Sigmoid colon (tissue), 7 donors: ENCODE measurements around the gene TEKT5. TPM values are rescaled to one million over a fixed set of nuclear protein-coding genes. Genes with fewer than 3 reads are reported as not detected.

Source experiments
- DNase-seq: peaks from one replicate; pipeline ENCODE4 v3.0.0-alpha.2; 2019
- H3K27ac ChIP-seq, 4 donors: fragments of 200-600 bp; sonication (generic); one replicate each; pipeline ENCODE4 v1.5.1; 2016 to 2019; ENCODE audit warnings: mild to moderate bottlenecking in 1 of 4
- H3K27me3 ChIP-seq, 3 donors: fragments of 200-600 bp; sonication (generic); one replicate each; pipeline ENCODE4 v1.5.1; 2019; ENCODE audit warnings: mild to moderate bottlenecking in 1 of 3
- H3K36me3 ChIP-seq, 4 donors: fragments of 200-600 bp; sonication (generic); one replicate each; pipeline ENCODE4 v1.5.1; 2016 to 2019
- H3K4me1 ChIP-seq, 4 donors: fragments of 200-600 bp; sonication (generic); one replicate each; pipeline ENCODE4 v1.5.1; 2017 to 2019
- H3K4me3 ChIP-seq, 4 donors: fragments of 200-600 bp; sonication (generic); one replicate each; pipeline ENCODE4 v1.5.1; 2017 to 2019; ENCODE audit warnings: mild to moderate bottlenecking in 2 of 4, moderate library complexity in 1 of 4
- H3K9me3 ChIP-seq, 4 donors: fragments of 200-600 bp in 3 of 4; sonication (generic) in 3 of 4; one replicate each; pipeline versions ENCODE4 v1.5.1 to v1.6.1; 2013 to 2019
- EP300 ChIP-seq, 4 donors: sonication (generic); formaldehyde crosslinking; IDR thresholded peaks; one replicate each; pipeline ENCODE4 v1.6.1; 2017; ENCODE audit warnings: antibody characterized with exemption in 4 of 4
- POLR2A ChIP-seq, 2 donors: fragments of 450-650 bp; IDR thresholded peaks; one replicate each; pipeline ENCODE4 v1.6.1; 2016; ENCODE audit warnings: antibody characterized with exemption in 2 of 2, mild to moderate bottlenecking in 2 of 2, moderate library complexity in 2 of 2
- POLR2AphosphoS5 ChIP-seq, 4 donors: sonication (generic); formaldehyde crosslinking; IDR thresholded peaks; one replicate each; pipeline ENCODE4 v1.6.1; 2017; ENCODE audit warnings: antibody characterized with exemption in 4 of 4
- WGBS, 2 donors: extraction: QIAGEN DNeasy Blood & Tissue Kit; methylation state at CpG; one replicate each; pipeline ENCODE4 v1.1.7; 2013; 5-methylcytosine and 5-hydroxymethylcytosine counted together
- intact Hi-C: fragments of 100-400 bp; cut with DNase I; formaldehyde crosslinking; loops from one replicate; pipeline ENCODE4 v1.15.1; 2023
- polyA plus RNA-seq, 3 donors: library from polyadenylated mRNA; stranded (reverse); fragments of 200-250 nt; gene quantifications; one replicate each; pipeline ENCODE4 v1.2.3, GENCODE V29; 2013
- total RNA-seq, 4 donors: library from RNA; depleted of rRNA; stranded (reverse); fragments of >200 nt; gene quantifications; one replicate each; pipeline ENCODE4 v1.1.0, GENCODE V29; 2016
- TF ChIP-seq, protein P1 (sequence below), 4 experiments: fragments of 450-650 bp in 3 of 4; fragments of 200-600 bp in 1 of 4; IDR thresholded peaks; one replicate each; pipeline ENCODE4 v1.5.1; 2016 to 2019; ENCODE audit warnings: antibody characterized with exemption in 4 of 4, mild to moderate bottlenecking in 3 of 4, moderate library complexity in 2 of 4
- donor health status: healthy with polysubstance abuse.
- donor health status: Bipolar disorder and iron deficiency.
- donor health status: healthy.

The TEKT5 gene
- total and polyA plus RNA-seq, 7 donors = 0.09 to 2.1 (median 0.83) TPM; not detected in 4

- no peak for DNase-seq
- Histone ChIP-seq H3K9me3 (no peaks in the 10 kb centered on the region), H3K36me3 (no peaks in the 10 kb centered on the region), H3K4me1 (peaks cover 0 to 18% (median 13%) of the 10 kb centered on the region in 4 donors), H3K4me3 (no peak overlapping the region), H3K27ac (no peak overlapping the region), H3K27me3 (no peaks in the 10 kb centered on the region)
- intact Hi-C loops = no loop called here
- WGBS, 2 donors = 32 to 65% methylated on average over 13 of the region's 13 CpGs
- TF ChIP-seq POLR2A (IDR thresholded peaks at IDR 0.05) (no peak), EP300 (IDR thresholded peaks at IDR 0.05) (no peak)
Measured at GRCh38 chr16:10610499-10611184, 84.1 kb downstream of the TEKT5 start.

- WGBS, 2 donors = 79 to 85% methylated on average over 7 of the region's 7 CpGs
- H3K4me3 ChIP-seq = no peak overlapping the region
- intact Hi-C loops = no loop called here
- peaks cover 0 to 18% (median 13%) of the 10 kb centered on the region in 4 donors for H3K4me1 ChIP-seq
- H3K9me3 ChIP-seq = no peaks in the 10 kb centered on the region
- H3K36me3 ChIP-seq = no peaks in the 10 kb centered on the region
- H3K27me3 ChIP-seq = no peaks in the 10 kb centered on the region
- peak overlapping the region in 3 of 4 donors; percentile 42 to 69 (median 68) for H3K27ac ChIP-seq
- TF ChIP-seq EP300 (IDR thresholded peaks at IDR 0.05) (no peak), POLR2AphosphoS5 (IDR thresholded peaks at IDR 0.05) (peak in 2 of 4 donors; percentile 6 to 29)
- no peak for DNase-seq
Measured at GRCh38 chr16:10609402-10609774, 85.3 kb downstream of the TEKT5 start.

GRCh38 chr16:10608687-10609401 is 85.9 kb downstream of the TEKT5 start:
- no peaks in the 10 kb centered on the region for H3K27me3 ChIP-seq
- peaks cover 0 to 18% (median 13%) of the 10 kb centered on the region in 4 donors for H3K4me1 ChIP-seq
- H3K4me3 ChIP-seq = no peak overlapping the region
- H3K9me3 ChIP-seq = no peaks in the 10 kb centered on the region
- peak overlapping the region in 3 of 4 donors; percentile 42 to 69 (median 68) for H3K27ac ChIP-seq
- intact Hi-C loops = no loop called here
- no peaks in the 10 kb centered on the region for H3K36me3 ChIP-seq
- WGBS, 2 donors = 70 to 78% methylated on average over 11 of the region's 11 CpGs
- DNase-seq = no peak
- TF ChIP-seq, protein P1, sequence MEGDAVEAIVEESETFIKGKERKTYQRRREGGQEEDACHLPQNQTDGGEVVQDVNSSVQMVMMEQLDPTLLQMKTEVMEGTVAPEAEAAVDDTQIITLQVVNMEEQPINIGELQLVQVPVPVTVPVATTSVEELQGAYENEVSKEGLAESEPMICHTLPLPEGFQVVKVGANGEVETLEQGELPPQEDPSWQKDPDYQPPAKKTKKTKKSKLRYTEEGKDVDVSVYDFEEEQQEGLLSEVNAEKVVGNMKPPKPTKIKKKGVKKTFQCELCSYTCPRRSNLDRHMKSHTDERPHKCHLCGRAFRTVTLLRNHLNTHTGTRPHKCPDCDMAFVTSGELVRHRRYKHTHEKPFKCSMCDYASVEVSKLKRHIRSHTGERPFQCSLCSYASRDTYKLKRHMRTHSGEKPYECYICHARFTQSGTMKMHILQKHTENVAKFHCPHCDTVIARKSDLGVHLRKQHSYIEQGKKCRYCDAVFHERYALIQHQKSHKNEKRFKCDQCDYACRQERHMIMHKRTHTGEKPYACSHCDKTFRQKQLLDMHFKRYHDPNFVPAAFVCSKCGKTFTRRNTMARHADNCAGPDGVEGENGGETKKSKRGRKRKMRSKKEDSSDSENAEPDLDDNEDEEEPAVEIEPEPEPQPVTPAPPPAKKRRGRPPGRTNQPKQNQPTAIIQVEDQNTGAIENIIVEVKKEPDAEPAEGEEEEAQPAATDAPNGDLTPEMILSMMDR (IDR thresholded peaks at IDR 0.05) = no peak
- TF ChIP-seq EP300 (IDR thresholded peaks at IDR 0.05) (no peak), POLR2A (IDR thresholded peaks at IDR 0.05) (no peak), POLR2AphosphoS5 (IDR thresholded peaks at IDR 0.05) (no peak)

- H3K4me3 ChIP-seq = no peak overlapping the region
- TF ChIP-seq, protein P1 (IDR thresholded peaks at IDR 0.05) = no peak
- TF ChIP-seq POLR2A (IDR thresholded peaks at IDR 0.05) (no peak), EP300 (IDR thresholded peaks at IDR 0.05) (no peak)
- no peaks in the 10 kb centered on the region for H3K36me3 ChIP-seq
- intact Hi-C loops = no loop called here
- no peaks in the 10 kb centered on the region for H3K27me3 ChIP-seq
- no peak overlapping the region for H3K27ac ChIP-seq
- WGBS, 2 donors = 76 to 78% methylated on average over 3 of the region's 3 CpGs
- DNase-seq = no peak
- peaks cover 0 to 21% (median 17%) of the 10 kb centered on the region in 4 donors for H3K4me1 ChIP-seq
- no peaks in the 10 kb centered on the region for H3K9me3 ChIP-seq
Measured at GRCh38 chr16:10607157-10607556, 87.6 kb downstream of the TEKT5 start.

GRCh38 chr16:10606607-10607006 is 88.1 kb downstream of the TEKT5 start:
- no peaks in the 10 kb centered on the region for H3K9me3 ChIP-seq
- 84 to 85% methylated on average over 6 of the region's 6 CpGs for WGBS, 2 donors
- no peak overlapping the region for H3K27ac ChIP-seq
- no peaks in the 10 kb centered on the region for H3K27me3 ChIP-seq
- H3K4me3 ChIP-seq = no peak overlapping the region
- H3K36me3 ChIP-seq = no peaks in the 10 kb centered on the region
- H3K4me1 ChIP-seq = peaks cover 0 to 26% (median 22%) of the 10 kb centered on the region in 4 donors
- TF ChIP-seq EP300 (IDR thresholded peaks at IDR 0.05) (no peak), POLR2AphosphoS5 (IDR thresholded peaks at IDR 0.05) (no peak), POLR2A (IDR thresholded peaks at IDR 0.05) (no peak)
- TF ChIP-seq, protein P1 (IDR thresholded peaks at IDR 0.05) = no peak
- no peak for DNase-seq
- intact Hi-C loops = no loop called here
